SK-N-SH (cell line): ENCODE measurements around the gene VPS50. TPM values are rescaled to one million over a fixed set of nuclear protein-coding genes. Genes with fewer than 3 reads are reported as not detected.

ENCODE experiments used
- CTCF ChIA-PET: fragments of 300-600, 350-600 bp; formaldehyde crosslinking; extraction: SDS; loops from one replicate; lab custom pipeline; 2021; lab: Yijun Ruan, JAX
- POLR2A ChIA-PET: fragments of 350-600 bp; sonication (Branson Sonifier 250); formaldehyde crosslinking; extraction: SDS; loops from one replicate; lab custom pipeline; 2020; ENCODE audit warnings: antibody characterized with exemption, inconsistent platforms; lab: Yijun Ruan, JAX
- DNase-seq: peaks from one replicate; pipeline ENCODE4 v3.0.0; 2012
- H2AFZ ChIP-seq: fragments of 200-600 bp; sonication (generic); 2 replicates; pipeline ENCODE4 v1.8.1; 2016; ENCODE audit warnings: antibody characterized with exemption, mild to moderate bottlenecking, low read depth
- H3F3A ChIP-seq: fragments of 200-600 bp; sonication (generic); replicated peaks from 2 replicates; pipeline ENCODE3; 2016; ENCODE audit warnings: antibody characterized with exemption, mild to moderate bottlenecking; ENCODE audit not compliant: insufficient read depth
- H3K27ac ChIP-seq, 2 experiments: fragments of 200-500 bp in 1 of 2; fragments of 200-600 bp in 1 of 2; sonication (Bioruptor generic) in 1 of 2; sonication (generic), shearing (Covaris generic) in 1 of 2; 2 replicates each; pipeline versions ENCODE4 v1.5.1 to v1.6.1; 2014 to 2016; ENCODE audit warnings: low read depth in 2 of 2, inconsistent platforms in 1 of 2, low read length in 1 of 2, mild to moderate bottlenecking in 1 of 2, mixed read lengths in 1 of 2
- H3K27me3 ChIP-seq: fragments of 200-600 bp; sonication (generic), shearing (Covaris generic); 2 replicates; pipeline ENCODE4 v1.6.1; 2016; ENCODE audit warnings: mixed run types; ENCODE audit not compliant: insufficient read depth
- H3K36me3 ChIP-seq, 2 experiments: fragments of 200-500 bp in 1 of 2; fragments of 200-600 bp in 1 of 2; sonication (Bioruptor generic) in 1 of 2; sonication (generic) in 1 of 2; replicated peaks in 1 of 2; 2 replicates each; pipeline versions ENCODE3 to v1.5.1; 2014 to 2016; ENCODE audit warnings: low read length in 1 of 2, mild to moderate bottlenecking in 1 of 2; ENCODE audit not compliant: insufficient read depth in 2 of 2, control insufficient read depth in 1 of 2
- H3K4me1 ChIP-seq, 2 experiments: fragments of 200-500 bp in 1 of 2; fragments of 200-600 bp in 1 of 2; sonication (Bioruptor generic) in 1 of 2; sonication (generic), shearing (Covaris generic) in 1 of 2; 2 replicates each; pipeline versions ENCODE4 v1.5.1 to v1.6.1; 2014 to 2016; ENCODE audit warnings: low read depth in 1 of 2, low read length in 1 of 2, mixed run types in 1 of 2; ENCODE audit not compliant: insufficient read depth in 2 of 2, control insufficient read depth in 1 of 2
- H3K4me2 ChIP-seq: fragments of 200-600 bp; sonication (generic), shearing (Covaris generic); 2 replicates; pipeline ENCODE4 v1.6.1; 2017; ENCODE audit warnings: mixed run types
- H3K4me3 ChIP-seq, 2 experiments: fragments of 200-500 bp in 1 of 2; fragments of 200-600 bp in 1 of 2; sonication (Bioruptor generic) in 1 of 2; sonication (generic), shearing (Covaris generic) in 1 of 2; 2 replicates each; pipeline versions ENCODE4 v1.5.1 to v1.8.1; 2014 to 2016; ENCODE audit warnings: low read depth in 2 of 2, inconsistent platforms in 1 of 2, low read length in 1 of 2, mild to moderate bottlenecking in 1 of 2, mixed read lengths in 1 of 2, moderate library complexity in 1 of 2
- H3K79me2 ChIP-seq: fragments of 200-600 bp; sonication (generic); 2 replicates; pipeline ENCODE4 v1.8.1; 2017; ENCODE audit warnings: mild to moderate bottlenecking; ENCODE audit not compliant: insufficient read depth
- H3K9ac ChIP-seq: fragments of 200-600 bp; sonication (generic); 2 replicates; pipeline ENCODE4 v1.6.1; 2017; ENCODE audit warnings: mixed run types
- H3K9me2 ChIP-seq: fragments of 200-600 bp; sonication (generic); 2 replicates; pipeline ENCODE4 v1.6.1; 2017; ENCODE audit warnings: mixed run types
- H3K9me3 ChIP-seq: fragments of 200-600 bp; sonication (generic); 2 replicates; pipeline ENCODE4 v1.6.1; 2017; ENCODE audit warnings: mixed run types, mild to moderate bottlenecking, moderate library complexity
- H4K20me1 ChIP-seq: fragments of 200-600 bp; sonication (generic); 2 replicates; pipeline ENCODE4 v1.6.1; 2017; ENCODE audit warnings: mild to moderate bottlenecking, mixed run types; ENCODE audit not compliant: insufficient read depth
- CHD2 ChIP-seq: fragments of 150-350 bp; IDR thresholded peaks from 2 replicates; pipeline ENCODE4 v1.6.1; 2018; ENCODE audit warnings: low read length; ENCODE audit not compliant: partially characterized antibody
- ELF1 ChIP-seq: IDR thresholded peaks from 2 replicates; pipeline ENCODE4 v1.4.0; 2012
- GATA2 ChIP-seq: sonication (generic); formaldehyde crosslinking; IDR thresholded peaks from 2 replicates; pipeline ENCODE4 v1.5.0; 2020; ENCODE audit warnings: mild to moderate bottlenecking, missing genetic modification reagents
- JUND ChIP-seq: IDR thresholded peaks from 2 replicates; pipeline ENCODE4 v1.4.0; 2012
- RAD21 ChIP-seq: IDR thresholded peaks from 2 replicates; pipeline ENCODE4 v1.6.1; 2012; ENCODE audit warnings: mild to moderate bottlenecking, low read length
- SMC3 ChIP-seq: IDR thresholded peaks from 2 replicates; pipeline ENCODE4 v1.6.1; 2012; ENCODE audit warnings: low read depth, low read length, improper control_type of control experiment
- TCF12 ChIP-seq: IDR thresholded peaks from 2 replicates; pipeline ENCODE4 v1.4.0; 2012
- WGBS: methylation state at CpG from one replicate; pipeline ENCODE4 v1.1.6; 2017; ENCODE audit warnings: low lambda C conversion rate; 5-methylcytosine and 5-hydroxymethylcytosine counted together
- polyA plus RNA-seq, 3 experiments: library from polyadenylated mRNA; depleted of rRNA; stranded (reverse); fragments of >200 nt; gene quantifications; 2 replicates each; pipeline ENCODE4 v1.2.3, GENCODE V29; 2012
- TF ChIP-seq, protein P1 (sequence below): IDR thresholded peaks from 2 replicates; pipeline ENCODE4 v1.6.1; 2012; ENCODE audit warnings: mild to moderate bottlenecking, low read depth, low read length, moderate library complexity
- TF ChIP-seq, protein P2 (sequence below): fragments of 200-600 bp; sonication (generic); IDR thresholded peaks from 2 replicates; pipeline ENCODE4 v1.6.1; 2017; ENCODE audit warnings: antibody characterized with exemption, mild to moderate bottlenecking, moderate library complexity

Gene VPS50
- polyA plus RNA-seq, 1 of the 3 experiments (the other 2 are of a cell fraction): 9.1 TPM

DNA sequence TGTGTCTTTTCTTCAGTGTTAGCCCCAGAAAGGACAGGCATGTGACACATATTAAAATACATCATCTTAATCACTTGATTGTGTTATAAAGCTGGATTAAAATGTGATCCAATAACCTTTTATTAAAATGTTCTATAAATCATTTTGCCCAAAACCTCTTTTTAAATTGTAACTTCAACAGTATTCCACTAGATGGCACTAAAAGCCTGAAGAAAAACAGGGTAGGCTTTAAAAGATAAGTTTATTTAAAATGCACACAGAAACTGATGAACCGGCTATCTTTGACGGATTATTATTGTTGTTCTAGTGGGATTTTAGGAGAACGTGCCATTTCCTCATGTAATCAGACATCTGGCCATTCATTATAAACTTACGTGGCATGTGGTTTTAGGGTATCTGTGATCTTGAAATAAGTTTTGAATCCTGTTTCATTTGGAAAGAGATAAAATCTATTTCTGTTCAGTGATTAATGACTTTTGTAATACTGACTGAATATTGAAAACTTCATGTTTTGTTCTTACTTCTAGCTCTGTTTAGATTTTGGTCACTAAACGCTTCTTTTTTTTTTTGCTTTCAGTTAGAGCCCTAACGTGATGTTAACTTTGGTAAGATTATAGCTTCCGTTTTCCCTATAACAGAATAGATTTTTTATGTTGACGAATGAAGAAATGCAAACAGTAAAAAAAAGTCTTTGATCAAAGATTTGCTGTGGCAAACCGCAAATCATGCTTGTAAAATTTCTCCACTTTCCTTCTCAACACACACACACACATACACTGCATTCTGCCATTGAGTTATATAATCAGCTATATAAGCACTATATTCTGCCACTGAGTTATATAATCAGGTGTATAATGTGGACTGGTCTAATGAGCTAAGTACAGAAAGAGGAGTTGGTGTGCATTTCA, 13.6 kb downstream of the VPS50 start:
- WGBS: 59% methylated on average over 9 of the region's 9 CpGs

DNA sequence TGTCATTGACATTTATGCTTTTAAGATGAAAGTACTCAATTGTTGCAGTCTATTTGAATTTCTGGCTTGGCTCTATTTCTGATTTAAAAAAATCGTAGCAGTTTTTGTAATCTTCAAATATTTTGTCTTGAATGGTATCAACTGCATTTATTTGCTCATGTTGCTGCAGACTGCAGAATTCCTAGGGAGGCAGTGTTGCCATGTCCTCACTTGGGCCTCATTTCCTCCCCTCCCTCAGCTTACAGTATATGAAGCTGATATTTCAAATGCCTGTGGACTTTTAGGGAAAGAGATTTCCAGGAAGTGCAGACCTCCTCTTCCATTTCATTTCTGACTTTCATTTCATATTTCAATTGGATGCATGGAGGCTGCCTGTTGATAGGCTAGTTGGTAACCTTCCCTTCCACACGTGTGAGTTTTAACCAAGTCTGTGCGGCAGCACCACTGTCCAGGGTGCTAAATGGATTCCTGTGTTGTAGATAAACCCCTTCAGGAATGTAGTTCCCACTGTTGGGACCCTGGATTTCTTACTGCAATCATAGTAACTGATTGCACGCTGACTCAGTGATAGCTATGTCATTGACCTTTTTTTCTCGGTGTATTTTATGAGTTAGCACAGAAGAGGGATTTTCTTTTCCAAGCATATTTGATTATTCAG, 17.5 kb downstream of the VPS50 start:
- no peaks in the 10 kb centered on the region for H3K27me3 ChIP-seq
- no peaks in the 10 kb centered on the region for H3K9me3 ChIP-seq
- H3K27ac ChIP-seq: no peak overlapping the region
- CTCF ChIA-PET: interaction anchor here (1.0 kb wide), 3 partner anchors 18 to 301 kb away, joined by 3 read pairs; partner anchors contain the start of gene VPS50
- no peak overlapping the region for H3K4me3 ChIP-seq
- H3K79me2 ChIP-seq: peaks cover 12% of the 10 kb centered on the region; the same call in 1 of the 2 replicates
- no peak for TF ChIP-seq GATA2 (CRISPR knock-in tag)
- TF ChIP-seq, protein P1, sequence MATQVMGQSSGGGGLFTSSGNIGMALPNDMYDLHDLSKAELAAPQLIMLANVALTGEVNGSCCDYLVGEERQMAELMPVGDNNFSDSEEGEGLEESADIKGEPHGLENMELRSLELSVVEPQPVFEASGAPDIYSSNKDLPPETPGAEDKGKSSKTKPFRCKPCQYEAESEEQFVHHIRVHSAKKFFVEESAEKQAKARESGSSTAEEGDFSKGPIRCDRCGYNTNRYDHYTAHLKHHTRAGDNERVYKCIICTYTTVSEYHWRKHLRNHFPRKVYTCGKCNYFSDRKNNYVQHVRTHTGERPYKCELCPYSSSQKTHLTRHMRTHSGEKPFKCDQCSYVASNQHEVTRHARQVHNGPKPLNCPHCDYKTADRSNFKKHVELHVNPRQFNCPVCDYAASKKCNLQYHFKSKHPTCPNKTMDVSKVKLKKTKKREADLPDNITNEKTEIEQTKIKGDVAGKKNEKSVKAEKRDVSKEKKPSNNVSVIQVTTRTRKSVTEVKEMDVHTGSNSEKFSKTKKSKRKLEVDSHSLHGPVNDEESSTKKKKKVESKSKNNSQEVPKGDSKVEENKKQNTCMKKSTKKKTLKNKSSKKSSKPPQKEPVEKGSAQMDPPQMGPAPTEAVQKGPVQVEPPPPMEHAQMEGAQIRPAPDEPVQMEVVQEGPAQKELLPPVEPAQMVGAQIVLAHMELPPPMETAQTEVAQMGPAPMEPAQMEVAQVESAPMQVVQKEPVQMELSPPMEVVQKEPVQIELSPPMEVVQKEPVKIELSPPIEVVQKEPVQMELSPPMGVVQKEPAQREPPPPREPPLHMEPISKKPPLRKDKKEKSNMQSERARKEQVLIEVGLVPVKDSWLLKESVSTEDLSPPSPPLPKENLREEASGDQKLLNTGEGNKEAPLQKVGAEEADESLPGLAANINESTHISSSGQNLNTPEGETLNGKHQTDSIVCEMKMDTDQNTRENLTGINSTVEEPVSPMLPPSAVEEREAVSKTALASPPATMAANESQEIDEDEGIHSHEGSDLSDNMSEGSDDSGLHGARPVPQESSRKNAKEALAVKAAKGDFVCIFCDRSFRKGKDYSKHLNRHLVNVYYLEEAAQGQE: peak; percentile 92
- TF ChIP-seq, all 33 proteins: peak for 1
- Histone ChIP-seq H3K36me3 (peaks cover 3 to 5% of the 10 kb centered on the region in 2 experiments), H3K9me2 (no peaks in the 10 kb centered on the region), H3K9ac (no peak overlapping the region), H3K4me2 (no peak overlapping the region), H3F3A (no peaks in the 10 kb centered on the region), H4K20me1 (peaks cover 13% of the 10 kb centered on the region), H2AFZ (no peak overlapping the region), H3K4me1 (peaks cover 0 to 6% of the 10 kb centered on the region in 2 experiments; a peak in 2 of 4 replicates)
- no peak for DNase-seq
- WGBS: 91% methylated on average over 5 of the region's 5 CpGs
- POLR2A ChIA-PET: no interaction called here

More for the DNA sequence above, 13.6 kb downstream of the VPS50 start:
- TF ChIP-seq RAD21 (peak; percentile 86), JUND (no peak), CHD2 (peak; percentile 14), SMC3 (peak; percentile 18; the same call in 1 of the 2 replicates), GATA2 (CRISPR knock-in tag) (0 out of 2 replicates have a peak, but pooled peaks have one; percentile 10), ELF1 (no peak), TCF12 (no peak)
- TF ChIP-seq, protein P2, sequence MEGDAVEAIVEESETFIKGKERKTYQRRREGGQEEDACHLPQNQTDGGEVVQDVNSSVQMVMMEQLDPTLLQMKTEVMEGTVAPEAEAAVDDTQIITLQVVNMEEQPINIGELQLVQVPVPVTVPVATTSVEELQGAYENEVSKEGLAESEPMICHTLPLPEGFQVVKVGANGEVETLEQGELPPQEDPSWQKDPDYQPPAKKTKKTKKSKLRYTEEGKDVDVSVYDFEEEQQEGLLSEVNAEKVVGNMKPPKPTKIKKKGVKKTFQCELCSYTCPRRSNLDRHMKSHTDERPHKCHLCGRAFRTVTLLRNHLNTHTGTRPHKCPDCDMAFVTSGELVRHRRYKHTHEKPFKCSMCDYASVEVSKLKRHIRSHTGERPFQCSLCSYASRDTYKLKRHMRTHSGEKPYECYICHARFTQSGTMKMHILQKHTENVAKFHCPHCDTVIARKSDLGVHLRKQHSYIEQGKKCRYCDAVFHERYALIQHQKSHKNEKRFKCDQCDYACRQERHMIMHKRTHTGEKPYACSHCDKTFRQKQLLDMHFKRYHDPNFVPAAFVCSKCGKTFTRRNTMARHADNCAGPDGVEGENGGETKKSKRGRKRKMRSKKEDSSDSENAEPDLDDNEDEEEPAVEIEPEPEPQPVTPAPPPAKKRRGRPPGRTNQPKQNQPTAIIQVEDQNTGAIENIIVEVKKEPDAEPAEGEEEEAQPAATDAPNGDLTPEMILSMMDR: peak; percentile 90
- H3K27ac ChIP-seq: no peak overlapping the region
- H3K9ac ChIP-seq: no peak overlapping the region
- no peak overlapping the region for H3K4me2 ChIP-seq
- CTCF ChIA-PET: interaction anchor here (0.6 to 7.4 kb wide), 45 partner anchors 8 to 1203 kb away, joined by 3 to 88 read pairs (median 3); partner anchors contain the start of gene VPS50
- peaks cover 3% of the 10 kb centered on the region for H3F3A ChIP-seq
- H3K79me2 ChIP-seq: peaks cover 12% of the 10 kb centered on the region; the same call in 1 of the 2 replicates
- H3K27me3 ChIP-seq: no peaks in the 10 kb centered on the region
- H4K20me1 ChIP-seq: peaks cover 13% of the 10 kb centered on the region
- H3K9me2 ChIP-seq: no peaks in the 10 kb centered on the region
- no peak overlapping the region for H3K4me3 ChIP-seq
- no peak overlapping the region for H2AFZ ChIP-seq
- no peaks in the 10 kb centered on the region for H3K9me3 ChIP-seq
- H3K4me1 ChIP-seq: peaks cover 0 to 3% of the 10 kb centered on the region in 2 experiments; a peak in 1 of 4 replicates
- POLR2A ChIA-PET: no interaction called here
- peaks cover 12 to 17% of the 10 kb centered on the region in 2 experiments for H3K36me3 ChIP-seq
- DNase-seq: peak; percentile 27
